Activated gamma-delta T cell treated with anti-CD3 and anti-CD28 coated beads, Interleukin-2, amount 50 U/mL, for 16 hours (primary cell): Measurements from ENCODE around the gene ZNF217.
"Not testable (repeated sequence)": the region's sequence is repeated elsewhere in the genome, so short reads cannot be mapped to it uniquely, and the experiment has no call there.

Experiments used
- DNase-seq: peaks from one replicate; pipeline ENCODE4 v3.0.0-alpha.2; 2020; ENCODE audit warnings: low read depth

The ZNF217 gene

GRCh38 chr20:53530440-53530839 is 63.2 kb downstream of the ZNF217 start:
- no peak for DNase-seq

- no peak for DNase-seq
Measured at GRCh38 chr20:53529658-53530057, 64.0 kb downstream of the ZNF217 start.

DNA sequence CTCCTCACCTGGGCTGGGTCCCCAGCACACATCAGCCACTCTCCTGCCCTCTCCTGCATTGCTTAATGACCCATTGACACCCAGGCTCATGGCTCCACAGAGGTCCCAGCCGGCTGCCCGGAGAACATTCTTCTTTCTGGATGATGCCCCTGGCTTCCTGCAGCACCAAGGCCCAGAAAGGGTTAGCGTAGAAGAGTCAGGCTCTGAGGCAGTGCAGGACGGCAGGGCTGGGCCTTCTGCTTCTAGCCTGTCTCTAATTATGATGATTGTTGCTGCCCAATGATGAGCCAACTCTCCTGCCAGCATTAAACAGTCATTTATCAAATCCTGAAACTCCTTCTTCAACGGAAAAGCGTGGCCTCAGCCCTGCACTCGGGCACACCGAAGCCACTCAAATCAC is 66.4 kb downstream of the ZNF217 start:
- DNase-seq, result no peak

- no peak for DNase-seq
Measured at GRCh38 chr20:53524589-53525312, 68.9 kb downstream of the ZNF217 start.

DNA sequence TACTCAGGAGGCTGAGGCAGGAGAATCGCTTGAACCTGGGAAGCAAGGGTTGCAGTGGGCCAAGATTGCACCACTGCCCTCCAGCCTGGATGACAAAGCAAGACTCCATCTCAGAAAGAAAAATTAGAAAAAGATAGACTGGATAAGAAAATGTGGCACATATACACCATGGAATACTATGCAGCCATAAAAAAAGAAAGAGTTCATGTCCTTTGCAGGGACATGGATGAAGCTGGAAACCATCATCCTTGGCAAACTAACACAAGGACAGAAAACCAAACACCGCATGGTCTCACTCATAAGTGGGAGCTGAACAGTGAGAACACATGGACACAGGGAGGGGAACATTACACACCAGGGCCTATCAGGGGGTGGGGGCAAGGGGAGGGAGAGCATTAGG is 70.0 kb downstream of the ZNF217 start:
- DNase-seq, result not testable (repeated sequence)

GRCh38 chr20:53522696-53523095 is 70.9 kb downstream of the ZNF217 start:
- no peak for DNase-seq

GRCh38 chr20:53522026-53522425 is 71.6 kb downstream of the ZNF217 start:
- no peak for DNase-seq

DNA sequence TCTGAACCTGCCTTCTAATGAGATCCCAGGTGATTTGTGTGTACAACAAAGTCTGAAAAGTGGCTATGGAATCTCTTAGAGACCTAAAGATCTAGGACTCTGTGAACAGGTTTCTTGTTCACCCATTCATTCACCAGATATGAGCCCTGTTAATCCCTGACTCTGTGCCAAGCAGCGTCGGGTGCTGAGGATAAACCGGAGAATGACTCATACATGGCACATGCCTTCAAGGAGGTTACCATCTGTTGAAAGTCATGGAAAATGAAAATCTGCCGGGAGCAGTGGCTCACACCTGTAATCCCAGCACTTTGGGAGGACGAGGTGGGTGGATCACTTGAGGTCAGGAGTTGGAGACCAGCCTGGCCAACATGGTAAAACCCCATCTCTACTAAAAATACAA is 72.2 kb downstream of the ZNF217 start:
- not testable (repeated sequence) for DNase-seq

- no peak for DNase-seq
Measured at GRCh38 chr20:53517146-53517545, 76.5 kb downstream of the ZNF217 start.
